ACC112 (cell line): Measurements from ENCODE around the gene CNTN2.

Source experiments
- H2AFZ ChIP-seq: fragments of 200-600 bp; sonication (generic); one replicate; pipeline ENCODE4 v1.6.0; 2017; ENCODE audit warnings: antibody characterized with exemption, low read length; ENCODE audit not compliant: unreplicated experiment
- H3K27ac ChIP-seq: fragments of 200-600 bp; sonication (generic); 2 replicates; pipeline ENCODE4 v1.5.1; 2014; ENCODE audit warnings: low read depth, mild to moderate bottlenecking, antibody characterized with exemption, low read length, moderate library complexity
- H3K27me3 ChIP-seq: fragments of 200-600 bp; sonication (generic); 2 replicates; pipeline ENCODE4 v1.6.1; 2014; ENCODE audit warnings: mild to moderate bottlenecking, antibody characterized with exemption, low read length, moderate library complexity, mixed read lengths; ENCODE audit not compliant: insufficient read depth
- H3K36me3 ChIP-seq: fragments of 200-600 bp; sonication (generic); 2 replicates; pipeline ENCODE4 v1.6.1; 2016; ENCODE audit warnings: mild to moderate bottlenecking, antibody characterized with exemption, low read length, moderate library complexity, mixed read lengths; ENCODE audit not compliant: insufficient read depth
- H3K4me1 ChIP-seq: fragments of 200-600 bp; sonication (generic); one replicate; pipeline ENCODE4 v1.6.1; 2016; ENCODE audit warnings: low read length, mixed read lengths; ENCODE audit not compliant: insufficient read depth, unreplicated experiment, control insufficient read depth
- H3K4me3 ChIP-seq: fragments of 200-600 bp; sonication (generic); 2 replicates; pipeline ENCODE4 v1.5.1; 2014; ENCODE audit warnings: mild to moderate bottlenecking, low read depth, low read length
- H3K79me2 ChIP-seq: fragments of 200-600 bp; sonication (generic); one replicate; pipeline ENCODE4 v1.6.0; 2016; ENCODE audit warnings: low read length; ENCODE audit not compliant: control insufficient read depth, unreplicated experiment, insufficient read depth

Gene CNTN2

DNA sequence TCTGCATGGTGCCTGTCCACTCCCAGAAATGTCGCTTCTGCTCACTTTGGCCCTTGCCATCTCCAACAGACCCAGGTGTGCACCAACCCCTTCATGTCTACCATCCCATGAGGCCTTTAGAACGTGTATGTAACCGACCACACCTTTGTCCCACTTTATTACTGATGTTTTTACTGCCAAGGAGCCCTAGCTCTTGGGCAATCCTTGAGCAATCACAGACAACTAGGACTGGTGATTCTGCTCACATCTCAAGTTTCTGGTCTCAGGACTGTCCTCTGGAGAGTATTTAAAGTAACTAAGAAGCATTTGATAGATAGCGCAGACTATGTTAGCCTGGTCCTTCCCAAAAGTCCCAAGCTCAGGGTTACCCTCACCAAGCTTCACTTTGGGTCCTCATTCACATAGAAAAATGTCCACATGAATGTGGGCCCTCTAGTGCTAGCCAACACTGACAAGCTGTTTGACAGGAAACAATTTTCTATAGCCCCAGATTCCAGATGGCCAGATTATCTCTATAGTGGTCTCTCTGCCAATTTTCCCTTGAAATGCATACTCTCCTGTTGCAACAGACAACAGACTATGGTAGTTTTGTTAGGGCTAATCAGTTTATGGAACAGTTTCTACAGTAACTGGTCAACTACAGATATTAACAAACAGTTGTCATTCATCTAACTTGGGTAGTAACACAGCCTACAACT lies 48.2 kb downstream of the CNTN2 start:
- H2AFZ ChIP-seq: no peak overlapping the region
- H3K27ac ChIP-seq: peak overlapping the region; percentile 5; the same call in 1 of the 2 replicates
- H3K27me3 ChIP-seq: no peaks in the 10 kb centered on the region
- peaks cover 5% of the 10 kb centered on the region for H3K4me1 ChIP-seq
- H3K79me2 ChIP-seq: no peaks in the 10 kb centered on the region
- H3K4me3 ChIP-seq: no peak overlapping the region
- H3K36me3 ChIP-seq: peaks cover 34% of the 10 kb centered on the region

DNA sequence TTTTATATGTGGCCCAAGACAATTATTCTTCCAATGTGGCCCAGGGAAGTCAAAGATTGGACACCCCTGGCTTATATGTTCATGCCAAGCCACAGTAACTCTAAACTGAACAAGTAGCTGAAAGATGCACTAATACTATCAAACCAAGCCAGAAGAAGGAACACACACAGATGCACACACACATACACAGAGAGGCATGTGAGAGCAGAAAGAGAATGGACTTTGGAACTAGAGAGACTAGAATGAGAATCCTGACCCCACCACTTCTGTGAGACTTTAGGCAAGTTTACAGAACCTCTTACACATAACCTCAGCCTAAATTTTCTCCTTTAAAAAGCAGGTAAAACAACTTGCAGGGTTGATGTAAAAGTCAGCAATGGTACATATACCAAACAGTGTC lies 52.4 kb downstream of the CNTN2 start:
- peaks cover 5% of the 10 kb centered on the region for H3K4me1 ChIP-seq
- H2AFZ ChIP-seq: no peak overlapping the region
- H3K36me3 ChIP-seq: peaks cover 48% of the 10 kb centered on the region
- no peaks in the 10 kb centered on the region for H3K79me2 ChIP-seq
- H3K27ac ChIP-seq: no peak overlapping the region
- H3K4me3 ChIP-seq: no peak overlapping the region
- H3K27me3 ChIP-seq: no peaks in the 10 kb centered on the region

DNA sequence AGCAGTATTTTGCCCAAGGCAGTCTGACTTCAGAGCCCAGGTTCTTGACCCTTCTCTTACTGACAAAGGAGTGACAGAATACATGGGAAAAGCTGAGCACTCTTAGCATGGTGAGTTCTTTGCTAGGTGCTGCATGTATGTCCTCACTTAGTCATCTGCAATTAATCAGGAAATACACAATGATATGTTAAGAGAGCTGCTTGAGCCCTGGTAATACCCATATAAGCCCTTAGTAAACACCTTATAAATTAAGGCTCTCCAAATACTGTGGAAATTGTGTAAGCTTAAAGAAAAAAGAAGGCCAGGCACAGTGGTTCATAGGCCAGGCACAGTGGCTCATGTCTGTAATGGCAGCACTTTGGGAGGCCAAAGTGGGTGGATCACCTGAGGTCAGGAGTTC lies 55.2 kb downstream of the CNTN2 start:
- peaks cover 60% of the 10 kb centered on the region for H3K36me3 ChIP-seq
- no peaks in the 10 kb centered on the region for H3K27me3 ChIP-seq
- no peak overlapping the region for H2AFZ ChIP-seq

DNA sequence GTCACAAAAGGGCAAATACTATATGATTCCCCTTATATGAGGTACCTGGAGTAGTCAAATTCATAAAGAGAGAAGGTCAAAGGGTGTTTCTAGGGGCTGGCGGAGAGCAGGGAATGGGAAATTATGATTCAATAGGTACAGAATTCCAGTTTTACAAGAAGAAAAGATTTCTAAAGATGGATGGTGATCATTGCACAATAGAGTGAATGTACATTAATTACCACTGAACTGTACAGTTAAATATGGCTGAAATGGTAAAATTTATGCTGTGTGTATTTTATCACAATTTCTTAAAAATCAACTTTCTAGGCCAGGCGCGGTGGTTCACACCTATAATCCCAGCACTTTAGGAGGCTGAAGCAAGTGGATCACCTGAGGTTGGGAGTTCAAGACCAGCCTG lies 59.4 kb downstream of the CNTN2 start:
- Histone ChIP-seq H3K4me1 (no peaks in the 10 kb centered on the region), H3K4me3 (no peak overlapping the region), H3K36me3 (peaks cover 47% of the 10 kb centered on the region), H3K79me2 (peaks cover 4% of the 10 kb centered on the region), H2AFZ (no peak overlapping the region), H3K27me3 (no peaks in the 10 kb centered on the region), H3K27ac (no peak overlapping the region)

More for the DNA sequence above, 55.2 kb downstream of the CNTN2 start:
- Histone ChIP-seq H3K4me3 (no peak overlapping the region), H3K4me1 (no peaks in the 10 kb centered on the region), H3K79me2 (no peaks in the 10 kb centered on the region), H3K27ac (no peak overlapping the region)

DNA sequence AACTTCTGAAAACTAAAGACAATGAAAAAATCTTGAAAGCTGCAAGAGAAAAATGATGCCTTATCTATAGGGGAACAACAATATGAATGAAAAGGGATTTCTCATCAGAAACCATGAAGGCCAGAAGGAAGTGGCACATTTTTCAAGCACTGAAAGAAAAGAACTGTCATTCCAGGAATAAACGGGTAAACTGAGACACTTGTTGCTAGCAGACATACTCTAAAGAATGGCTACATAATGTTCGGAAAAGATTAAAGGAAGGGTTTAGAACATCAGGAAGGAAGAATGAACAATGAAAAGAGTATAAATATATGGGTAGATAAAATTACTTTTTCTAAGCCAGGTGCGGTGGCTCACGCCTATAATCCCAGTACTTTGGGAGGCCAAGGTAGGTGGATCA lies 64.3 kb downstream of the CNTN2 start:
- H3K27ac ChIP-seq: no peak overlapping the region
- peaks cover 4% of the 10 kb centered on the region for H3K79me2 ChIP-seq
- H3K4me1 ChIP-seq: no peaks in the 10 kb centered on the region
- no peaks in the 10 kb centered on the region for H3K27me3 ChIP-seq
- H2AFZ ChIP-seq: no peak overlapping the region
- H3K4me3 ChIP-seq: no peak overlapping the region
- peaks cover 13% of the 10 kb centered on the region for H3K36me3 ChIP-seq

DNA sequence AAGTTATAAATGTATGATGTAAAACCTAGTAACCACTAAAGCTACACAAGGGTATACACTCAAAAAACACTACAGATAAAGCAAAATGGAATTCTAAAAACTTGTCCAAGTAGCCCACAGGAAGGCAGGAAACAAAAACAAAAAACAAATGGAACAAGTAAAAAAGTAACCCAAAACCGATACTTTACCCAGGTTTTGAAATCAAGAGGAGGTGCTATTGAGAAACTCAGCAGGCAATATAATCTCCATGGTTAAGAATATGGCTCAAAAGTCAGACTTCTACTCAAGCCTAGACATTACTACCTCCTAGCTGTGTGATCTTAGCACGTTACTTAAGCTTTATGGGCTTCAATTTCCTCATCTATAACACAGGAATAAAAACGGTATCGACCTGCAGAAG lies 65.5 kb downstream of the CNTN2 start:
- Histone ChIP-seq H3K4me1 (no peaks in the 10 kb centered on the region), H3K79me2 (peaks cover 4% of the 10 kb centered on the region), H3K36me3 (peaks cover 11% of the 10 kb centered on the region), H3K4me3 (no peak overlapping the region), H3K27ac (no peak overlapping the region), H2AFZ (no peak overlapping the region), H3K27me3 (no peaks in the 10 kb centered on the region)

DNA sequence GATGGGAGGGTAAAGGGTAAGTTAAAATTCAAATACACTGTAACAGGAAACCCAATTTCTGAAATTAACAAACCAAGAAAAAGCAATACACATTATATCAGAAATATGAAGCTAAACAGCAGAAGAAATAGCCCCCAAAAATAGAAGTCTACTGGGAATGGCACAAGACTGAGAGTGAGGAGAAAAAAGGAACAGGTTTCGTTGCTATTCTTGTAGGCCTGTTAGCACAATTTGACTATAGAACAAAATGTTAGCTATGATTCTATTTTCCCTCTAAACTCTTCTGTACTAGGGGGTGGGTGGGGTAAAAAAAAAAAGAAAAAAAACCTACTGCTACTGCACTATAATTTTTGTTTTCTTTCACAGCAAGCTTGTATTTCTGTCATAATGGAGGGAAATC lies 66.3 kb downstream of the CNTN2 start:
- Histone ChIP-seq H3K4me1 (no peaks in the 10 kb centered on the region), H3K79me2 (peaks cover 9% of the 10 kb centered on the region), H2AFZ (no peak overlapping the region), H3K27me3 (no peaks in the 10 kb centered on the region), H3K27ac (no peak overlapping the region), H3K4me3 (no peak overlapping the region), H3K36me3 (peaks cover 16% of the 10 kb centered on the region)

DNA sequence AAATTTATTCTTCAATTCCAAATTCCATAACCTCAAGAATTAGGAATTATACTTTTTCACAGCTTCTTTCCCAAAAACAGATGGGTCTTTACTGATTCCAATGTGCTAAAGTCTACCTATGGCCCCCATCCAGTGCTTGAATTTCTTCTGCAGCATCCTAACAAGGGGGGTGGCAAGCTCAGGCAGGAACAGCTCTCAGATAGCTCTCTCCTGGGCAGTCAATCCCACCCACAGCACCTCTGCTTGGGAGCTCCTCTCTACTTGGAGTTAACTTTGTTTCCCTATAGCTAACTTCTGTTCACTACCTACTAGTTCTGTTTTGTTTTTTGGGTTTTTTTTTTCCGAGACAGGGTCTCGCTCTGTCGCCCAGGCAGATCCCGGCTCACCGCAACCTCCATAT lies 66.7 kb downstream of the CNTN2 start:
- H3K4me3 ChIP-seq: no peak overlapping the region
- H3K27me3 ChIP-seq: no peaks in the 10 kb centered on the region
- peaks cover 9% of the 10 kb centered on the region for H3K79me2 ChIP-seq
- no peak overlapping the region for H2AFZ ChIP-seq
- no peak overlapping the region for H3K27ac ChIP-seq
- peaks cover 18% of the 10 kb centered on the region for H3K36me3 ChIP-seq
- H3K4me1 ChIP-seq: no peaks in the 10 kb centered on the region

DNA sequence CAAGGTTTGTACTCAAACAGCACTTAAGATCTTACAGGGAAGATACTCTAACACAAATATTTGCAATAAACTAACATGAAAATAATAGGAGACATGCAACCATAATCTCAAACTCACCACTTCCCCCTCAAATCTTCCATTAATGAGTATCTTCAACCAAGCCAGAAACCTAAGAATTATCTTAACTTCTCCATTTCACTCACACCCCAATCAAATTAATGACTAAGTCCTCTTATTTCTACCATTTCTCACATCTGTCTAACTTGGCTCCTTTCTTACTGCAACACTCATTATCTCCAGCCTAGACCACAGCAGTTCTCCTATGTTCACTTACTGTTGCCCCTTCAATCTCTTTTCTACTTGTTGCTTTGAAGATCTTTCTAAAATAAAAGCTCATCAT lies 68.3 kb downstream of the CNTN2 start:
- peaks cover 11% of the 10 kb centered on the region for H3K36me3 ChIP-seq
- no peaks in the 10 kb centered on the region for H3K27me3 ChIP-seq
- H3K4me1 ChIP-seq: no peaks in the 10 kb centered on the region
- H2AFZ ChIP-seq: no peak overlapping the region
- H3K4me3 ChIP-seq: no peak overlapping the region
- peaks cover 10% of the 10 kb centered on the region for H3K79me2 ChIP-seq
- H3K27ac ChIP-seq: no peak overlapping the region

DNA sequence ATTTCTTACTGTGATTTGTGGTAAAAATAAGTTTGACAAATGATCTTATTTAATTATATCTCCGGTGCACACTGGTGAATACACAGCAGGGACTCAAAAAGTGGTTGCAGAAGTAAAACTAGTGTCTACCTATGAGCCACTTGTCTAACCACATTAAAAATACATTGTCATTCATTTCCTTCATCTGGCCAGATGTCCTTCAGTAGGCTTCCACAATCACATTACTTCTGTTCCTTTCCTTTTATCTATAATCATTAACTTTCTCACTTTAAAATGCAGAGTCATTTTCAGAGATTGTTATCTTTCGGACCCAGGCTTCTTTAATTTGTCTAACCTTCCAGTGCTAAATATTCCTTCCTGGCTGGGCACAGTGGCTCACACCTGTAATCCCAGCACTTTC lies 75.7 kb downstream of the CNTN2 start:
- Histone ChIP-seq H3K4me1 (peaks cover 19% of the 10 kb centered on the region), H3K27ac (no peak overlapping the region), H3K27me3 (no peaks in the 10 kb centered on the region), H3K79me2 (peaks cover 45% of the 10 kb centered on the region), H3K4me3 (no peak overlapping the region), H3K36me3 (peaks cover 7% of the 10 kb centered on the region), H2AFZ (no peak overlapping the region)

DNA sequence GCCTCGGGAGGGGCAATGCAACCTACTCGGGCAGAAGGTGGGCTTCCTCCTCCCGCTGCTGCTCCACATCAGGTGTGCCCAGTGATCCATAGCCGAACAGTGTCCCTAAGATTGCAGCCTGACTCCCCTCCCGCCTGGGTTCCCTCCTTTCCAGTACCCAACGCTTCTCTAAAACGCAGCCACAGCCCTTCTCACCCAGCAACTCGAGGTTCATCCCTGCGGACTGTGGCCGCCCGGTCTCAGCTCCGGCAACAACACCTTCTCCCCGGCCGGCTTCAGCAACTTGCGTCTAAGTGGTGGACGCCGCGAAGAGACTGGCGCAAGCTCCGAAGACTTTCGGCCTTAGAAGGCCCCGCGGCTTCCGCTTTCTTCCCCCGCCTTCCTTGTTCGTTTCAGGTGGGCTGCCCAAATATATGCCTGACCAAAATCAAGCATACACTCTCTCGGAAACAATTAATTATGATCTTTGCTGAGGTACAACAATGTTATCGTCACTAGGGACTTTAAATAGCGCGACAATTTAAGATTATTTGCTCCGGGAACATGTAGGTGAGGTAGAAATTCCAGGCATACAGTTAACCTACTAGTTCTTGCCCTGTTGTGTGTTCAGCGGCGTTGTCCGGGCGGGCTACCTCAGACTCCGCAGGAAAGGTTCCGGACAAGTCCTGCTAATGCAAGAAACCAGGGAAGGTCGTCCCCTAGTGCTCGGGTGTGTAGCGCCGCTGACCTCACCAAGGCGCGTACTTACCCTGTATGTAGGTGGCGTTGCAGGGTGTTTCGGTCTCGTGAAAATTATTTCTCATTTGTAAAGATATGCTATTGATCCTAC lies 78.9 kb downstream of the CNTN2 start, which contains the start of gene RBBP5:
TSS of gene RBBP5 (minus strand) at position 319 of the 829 bp plus-strand sequence. CDS start at position 214, 105 bp downstream.
- peak within 1 kb of the TSS; percentile 100 for H2AFZ ChIP-seq
- H3K27ac ChIP-seq: peak within 1 kb of the TSS; percentile 93
- H3K79me2 ChIP-seq: peaks cover 34% of the 10 kb centered on the region
- H3K36me3 ChIP-seq: no peaks in the 10 kb centered on the region
- peak within 1 kb of the TSS; percentile 95 for H3K4me3 ChIP-seq
- H3K27me3 ChIP-seq: no peaks in the 10 kb centered on the region
- H3K4me1 ChIP-seq: peaks cover 19% of the 10 kb centered on the region
